HepG2 (cell line): ENCODE results near the gene STK24. TPM values are rescaled to one million over a fixed set of nuclear protein-coding genes. Genes with fewer than 3 reads are reported as not detected.

Experiments used
- ATAC-seq: fragments of 200-7000 bp; cut with Tn5 transposase; 3 replicates; pipeline ENCODE4 v1.9.1; 2020; ENCODE audit warnings: mild to moderate bottlenecking, moderate library complexity
- BruUV-seq: library from RNA; stranded (reverse); fragments of 400-500 nt; replicated peaks from 2 replicates; lab custom pipeline; 2021; lab: Mats Ljungman, UMichigan
- CTCF ChIA-PET: fragments of 300-600 bp; formaldehyde crosslinking; extraction: SDS; loops from one replicate; lab custom pipeline; 2021; ENCODE audit warnings: low total read pairs, inconsistent platforms, low intra/inter-chr PET ratio; lab: Yijun Ruan, JAX
- POLR2A ChIA-PET: fragments of 350-600 bp; sonication (Branson Sonifier 250); formaldehyde crosslinking; loops from one replicate; lab custom pipeline; 2020; ENCODE audit warnings: antibody characterized with exemption, inconsistent platforms; lab: Yijun Ruan, JAX
- DNase-seq: peaks from one replicate; pipeline ENCODE4 v3.0.0-alpha.2; 2015; ENCODE audit warnings: low spot score
- FAIRE-seq: peaks from 3 replicates; lab custom pipeline; 2011; peaks lifted over from hg19 to GRCh38; lab: Jason Lieb, UNC
- H2AFZ ChIP-seq: one replicate; pipeline ENCODE4 v1.6.1; 2011; ENCODE audit warnings: low read length, inconsistent platforms
- H3K27ac ChIP-seq: fragments of 300-600 bp; 3 replicates; pipeline ENCODE4 v1.8.0; 2011; ENCODE audit warnings: mixed run types, mild to moderate bottlenecking, mixed read lengths, low read length, inconsistent platforms; ENCODE audit not compliant: insufficient read depth; ENCODE audit errors: extremely low read length
- H3K27me3 ChIP-seq, 2 experiments: fragments of 200-600 bp in 1 of 2; 2 replicates in 1 of 2; 3 replicates in 1 of 2; pipeline versions ENCODE4 v1.6.0 to v1.8.0; 2011; ENCODE audit warnings: low read length in 2 of 2, mild to moderate bottlenecking in 2 of 2, moderate library complexity in 2 of 2, inconsistent platforms in 1 of 2; ENCODE audit not compliant: insufficient read depth in 2 of 2, control insufficient read depth in 1 of 2
- H3K36me3 ChIP-seq, 2 experiments: fragments of 200-600 bp in 1 of 2; replicated peaks in 1 of 2; 2 replicates in 1 of 2; 3 replicates in 1 of 2; pipeline versions ENCODE4 v1.5.1 to v1.8.0; 2011; ENCODE audit warnings: low read length in 2 of 2, inconsistent platforms in 1 of 2; ENCODE audit not compliant: insufficient read depth in 2 of 2, control insufficient read depth in 1 of 2
- H3K4me1 ChIP-seq: 2 replicates; pipeline ENCODE4 v1.5.1; 2012; ENCODE audit warnings: low read length, inconsistent platforms; ENCODE audit not compliant: insufficient read depth
- H3K4me2 ChIP-seq: 2 replicates; pipeline ENCODE4 v1.6.0; 2011; ENCODE audit warnings: low read depth, low read length, inconsistent platforms
- H3K4me3 ChIP-seq, 3 experiments: fragments of 200-600 bp in 1 of 3; sonication (generic), shearing (Covaris generic) in 1 of 3; replicated peaks in 1 of 3; 2 replicates each; pipeline ENCODE4 v1.5.1; 2011 to 2016; ENCODE audit warnings: low read length in 3 of 3, inconsistent platforms in 2 of 3, low read depth in 2 of 3, mild to moderate bottlenecking in 2 of 3, control low read depth in 1 of 3, mixed read lengths in 1 of 3; ENCODE audit not compliant: insufficient read depth in 1 of 3
- H3K79me2 ChIP-seq: one replicate; pipeline ENCODE4 v1.6.1; 2011; ENCODE audit warnings: low read length, inconsistent platforms; ENCODE audit not compliant: insufficient read depth
- H3K9ac ChIP-seq: 2 replicates; pipeline ENCODE4 v1.6.0; 2011; ENCODE audit warnings: mild to moderate bottlenecking, low read depth, low read length, inconsistent platforms; ENCODE audit not compliant: insufficient read depth
- H3K9me3 ChIP-seq: 2 replicates; pipeline ENCODE4 v1.5.1; 2012; ENCODE audit warnings: mild to moderate bottlenecking, low read length
- H4K20me1 ChIP-seq: 2 replicates; pipeline ENCODE4 v1.6.0; 2011; ENCODE audit warnings: inconsistent platforms, mild to moderate bottlenecking, low read length, moderate library complexity; ENCODE audit not compliant: insufficient read depth
- CAMTA2 ChIP-seq: sonication (generic); formaldehyde crosslinking; IDR thresholded peaks from 2 replicates; pipeline ENCODE4 v1.4.0; 2020; ENCODE audit warnings: mild to moderate bottlenecking, missing genetic modification reagents, borderline replicate concordance
- ELF4 ChIP-seq: sonication (generic); formaldehyde crosslinking; IDR thresholded peaks from 2 replicates; pipeline ENCODE4 v1.5.0; 2020; ENCODE audit warnings: missing genetic modification reagents, mild to moderate bottlenecking, moderate library complexity, borderline replicate concordance
- FOSL2 ChIP-seq: sonication (generic); formaldehyde crosslinking; IDR thresholded peaks from 2 replicates; pipeline ENCODE4 v1.4.0; 2020; ENCODE audit warnings: missing genetic modification reagents
- HMG20B ChIP-seq: conservative IDR thresholded peaks from 2 replicates; pipeline ENCODE4 v1.6.1; 2016; ENCODE audit warnings: missing genetic modification reagents, missing compliant biosample characterization
- HNRNPH1 ChIP-seq: fragments of 200-400 bp; formaldehyde crosslinking; optimal IDR thresholded peaks from 2 replicates; pipeline ENCODE3; 2017; ENCODE audit warnings: mild to moderate bottlenecking, low read depth, low read length
- RBM39 ChIP-seq: fragments of 200-400 bp; formaldehyde crosslinking; IDR thresholded peaks from one replicate; pipeline ENCODE4 v1.6.1; 2018; ENCODE audit warnings: antibody characterized with exemption, mild to moderate bottlenecking, low read depth, low read length; ENCODE audit not compliant: poor library complexity, severe bottlenecking
- ZFAT ChIP-seq: sonication (generic); formaldehyde crosslinking; conservative IDR thresholded peaks from 2 replicates; pipeline ENCODE4 v1.8.1; 2023; ENCODE audit warnings: missing genetic modification reagents, inconsistent platforms
- ZMYM3 ChIP-seq: sonication (generic); formaldehyde crosslinking; IDR thresholded peaks from 2 replicates; pipeline ENCODE4 v1.5.1; 2020; ENCODE audit warnings: mild to moderate bottlenecking, missing genetic modification reagents
- ZNF678 ChIP-seq: sonication (generic); formaldehyde crosslinking; IDR thresholded peaks from 2 replicates; pipeline ENCODE4 v1.4.0; 2020; ENCODE audit warnings: mild to moderate bottlenecking, missing genetic modification reagents
- ZNF782 ChIP-seq: sonication (generic); formaldehyde crosslinking; IDR thresholded peaks from 2 replicates; pipeline ENCODE4 v1.4.0; 2020; ENCODE audit warnings: missing genetic modification reagents, mild to moderate bottlenecking, borderline replicate concordance
- WGBS: methylation state at CpG from one replicate; pipeline ENCODE4 v1.1.6; 2017; ENCODE audit warnings: low lambda C conversion rate; 5-methylcytosine and 5-hydroxymethylcytosine counted together
- in situ Hi-C: cut with HindIII; loops from 2 replicates; pipeline ENCODE4 v1.10.0; 2017; ENCODE audit warnings: low pct_unique_long_range_greater_than_20kb; ENCODE audit not compliant: extremely low pct_ligation_motif_present
- intact Hi-C: fragments of 100-400 bp; cut with micrococcal nuclease; formaldehyde crosslinking; loops from one replicate; pipeline ENCODE4 v1.10.0; 2022; ENCODE audit not compliant: unreplicated experiment
- polyA plus RNA-seq, 8 experiments: library from polyadenylated mRNA; depleted of rRNA in 3 of 8; stranded (reverse) in 7 of 8; unstranded in 1 of 8; fragments of >200 nt; fragmentation: Illumina TruSeq in 4 of 8; extraction: Trizol in 4 of 8; gene quantifications; 2 replicates each; pipeline versions ENCODE4 v1.2.1 to v1.2.3, GENCODE V29; 2011 to 2016; ENCODE audit warnings: low read depth in 4 of 8, missing spikeins in 1 of 8, mixed read lengths in 1 of 8; ENCODE audit not compliant: insufficient read depth in 1 of 8
- total RNA-seq, 5 experiments: library from RNA; depleted of rRNA; stranded (reverse); fragments of >200 nt; fragmentation: Illumina TruSeq; extraction: Trizol; gene quantifications; 2 replicates each; pipeline ENCODE4 v1.2.3, GENCODE V29; 2016; ENCODE audit warnings: low read depth in 1 of 5
- TF ChIP-seq, protein P1 (sequence below): IDR thresholded peaks from 2 replicates; pipeline ENCODE4 v1.6.1; 2016; ENCODE audit warnings: missing compliant biosample characterization, missing genetic modification reagents, borderline replicate concordance
- TF ChIP-seq, protein P2 (sequence below): sonication (generic); formaldehyde crosslinking; IDR thresholded peaks from 2 replicates; pipeline ENCODE4 v1.5.1; 2020; ENCODE audit warnings: mild to moderate bottlenecking, missing genetic modification reagents, borderline replicate concordance
- TF ChIP-seq, protein P3 (sequence below): fragments of 450-650 bp; IDR thresholded peaks from 2 replicates; pipeline ENCODE4 v1.6.1; 2016
- TF ChIP-seq, protein P4 (sequence below): sonication (generic); formaldehyde crosslinking; IDR thresholded peaks from 2 replicates; pipeline ENCODE4 v1.5.1; 2020; ENCODE audit warnings: mild to moderate bottlenecking, missing genetic modification reagents, borderline replicate concordance

STK24 gene
- total and polyA plus RNA-seq, 2 of the 13 experiments (the other 11 are each of a cell fraction or from before 2014, with no cell fraction given) = 51.3 to 73.0 TPM

DNA sequence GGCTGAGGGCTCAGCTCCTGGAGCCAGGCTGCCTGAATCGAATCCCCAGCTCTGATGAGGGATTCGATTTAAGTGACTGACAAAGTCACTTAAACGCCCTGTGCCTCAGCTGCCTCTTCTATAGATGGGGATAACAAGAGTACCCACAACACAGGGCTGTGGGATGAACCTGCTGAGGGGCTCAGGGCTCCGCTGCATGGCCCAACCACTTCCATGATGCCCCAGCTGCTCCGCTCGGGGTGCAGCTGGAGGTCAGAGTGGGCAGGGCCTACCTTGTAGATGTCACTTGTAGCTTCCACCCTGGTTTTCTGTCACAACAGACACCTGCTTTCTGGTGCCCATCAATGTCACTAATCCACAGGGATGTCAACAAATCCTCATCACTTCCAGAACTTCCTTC, 39.2 kb downstream of the STK24 start:
- BruUV-seq = no TSS peak
- 57% methylated on average over 2 of the region's 6 CpGs for WGBS
- no peak for FAIRE-seq
- DNase-seq = no peak
- no peak overlapping the region for H3K9ac ChIP-seq
- in situ Hi-C loops (no loop called here), intact Hi-C loops (no loop called here)
- H3K4me1 ChIP-seq = peaks cover 78% of the 10 kb centered on the region
- H3K27ac ChIP-seq = no peak overlapping the region
- H3K4me3 ChIP-seq = no peak overlapping the region
- H3K36me3 ChIP-seq = peaks cover 8 to 21% of the 10 kb centered on the region in 2 experiments
- POLR2A ChIA-PET = no interaction called here
- ATAC-seq = no peak; the same call in 2 of the 3 replicates
- no peak for TF ChIP-seq CAMTA2 (CRISPR knock-in tag)
- no peak for TF ChIP-seq ZNF782 (CRISPR knock-in tag)
- TF ChIP-seq, protein P1, sequence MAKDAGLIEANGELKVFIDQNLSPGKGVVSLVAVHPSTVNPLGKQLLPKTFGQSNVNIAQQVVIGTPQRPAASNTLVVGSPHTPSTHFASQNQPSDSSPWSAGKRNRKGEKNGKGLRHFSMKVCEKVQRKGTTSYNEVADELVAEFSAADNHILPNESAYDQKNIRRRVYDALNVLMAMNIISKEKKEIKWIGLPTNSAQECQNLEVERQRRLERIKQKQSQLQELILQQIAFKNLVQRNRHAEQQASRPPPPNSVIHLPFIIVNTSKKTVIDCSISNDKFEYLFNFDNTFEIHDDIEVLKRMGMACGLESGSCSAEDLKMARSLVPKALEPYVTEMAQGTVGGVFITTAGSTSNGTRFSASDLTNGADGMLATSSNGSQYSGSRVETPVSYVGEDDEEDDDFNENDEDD (CRISPR knock-in tag) = no peak
- TF ChIP-seq, protein P2, sequence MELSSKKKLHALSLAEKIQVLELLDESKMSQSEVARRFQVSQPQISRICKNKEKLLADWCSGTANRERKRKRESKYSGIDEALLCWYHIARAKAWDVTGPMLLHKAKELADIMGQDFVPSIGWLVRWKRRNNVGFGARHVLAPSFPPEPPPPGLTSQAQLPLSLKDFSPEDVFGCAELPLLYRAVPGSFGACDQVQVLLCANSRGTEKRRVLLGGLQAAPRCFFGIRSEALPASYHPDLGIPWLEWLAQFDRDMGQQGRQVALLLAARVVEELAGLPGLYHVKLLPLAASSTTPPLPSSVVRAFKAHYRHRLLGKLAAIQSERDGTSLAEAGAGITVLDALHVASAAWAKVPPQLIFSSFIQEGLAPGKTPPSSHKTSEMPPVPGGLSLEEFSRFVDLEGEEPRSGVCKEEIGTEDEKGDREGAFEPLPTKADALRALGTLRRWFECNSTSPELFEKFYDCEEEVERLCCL (CRISPR knock-in tag) = no peak
- no peak for TF ChIP-seq FOSL2 (CRISPR knock-in tag)
- TF ChIP-seq, protein P3, sequence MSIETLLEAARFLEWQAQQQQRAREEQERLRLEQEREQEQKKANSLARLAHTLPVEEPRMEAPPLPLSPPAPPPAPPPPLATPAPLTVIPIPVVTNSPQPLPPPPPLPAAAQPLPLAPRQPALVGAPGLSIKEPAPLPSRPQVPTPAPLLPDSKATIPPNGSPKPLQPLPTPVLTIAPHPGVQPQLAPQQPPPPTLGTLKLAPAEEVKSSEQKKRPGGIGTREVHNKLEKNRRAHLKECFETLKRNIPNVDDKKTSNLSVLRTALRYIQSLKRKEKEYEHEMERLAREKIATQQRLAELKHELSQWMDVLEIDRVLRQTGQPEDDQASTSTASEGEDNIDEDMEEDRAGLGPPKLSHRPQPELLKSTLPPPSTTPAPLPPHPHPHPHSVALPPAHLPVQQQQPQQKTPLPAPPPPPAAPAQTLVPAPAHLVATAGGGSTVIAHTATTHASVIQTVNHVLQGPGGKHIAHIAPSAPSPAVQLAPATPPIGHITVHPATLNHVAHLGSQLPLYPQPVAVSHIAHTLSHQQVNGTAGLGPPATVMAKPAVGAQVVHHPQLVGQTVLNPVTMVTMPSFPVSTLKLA = no peak
- TF ChIP-seq ZMYM3 (CRISPR knock-in tag) = no peak
- TF ChIP-seq HMG20B (CRISPR knock-in tag) = no peak
- TF ChIP-seq ZFAT (CRISPR knock-in tag) = no peak
- no peak for TF ChIP-seq HNRNPH1
- TF ChIP-seq, protein P4, sequence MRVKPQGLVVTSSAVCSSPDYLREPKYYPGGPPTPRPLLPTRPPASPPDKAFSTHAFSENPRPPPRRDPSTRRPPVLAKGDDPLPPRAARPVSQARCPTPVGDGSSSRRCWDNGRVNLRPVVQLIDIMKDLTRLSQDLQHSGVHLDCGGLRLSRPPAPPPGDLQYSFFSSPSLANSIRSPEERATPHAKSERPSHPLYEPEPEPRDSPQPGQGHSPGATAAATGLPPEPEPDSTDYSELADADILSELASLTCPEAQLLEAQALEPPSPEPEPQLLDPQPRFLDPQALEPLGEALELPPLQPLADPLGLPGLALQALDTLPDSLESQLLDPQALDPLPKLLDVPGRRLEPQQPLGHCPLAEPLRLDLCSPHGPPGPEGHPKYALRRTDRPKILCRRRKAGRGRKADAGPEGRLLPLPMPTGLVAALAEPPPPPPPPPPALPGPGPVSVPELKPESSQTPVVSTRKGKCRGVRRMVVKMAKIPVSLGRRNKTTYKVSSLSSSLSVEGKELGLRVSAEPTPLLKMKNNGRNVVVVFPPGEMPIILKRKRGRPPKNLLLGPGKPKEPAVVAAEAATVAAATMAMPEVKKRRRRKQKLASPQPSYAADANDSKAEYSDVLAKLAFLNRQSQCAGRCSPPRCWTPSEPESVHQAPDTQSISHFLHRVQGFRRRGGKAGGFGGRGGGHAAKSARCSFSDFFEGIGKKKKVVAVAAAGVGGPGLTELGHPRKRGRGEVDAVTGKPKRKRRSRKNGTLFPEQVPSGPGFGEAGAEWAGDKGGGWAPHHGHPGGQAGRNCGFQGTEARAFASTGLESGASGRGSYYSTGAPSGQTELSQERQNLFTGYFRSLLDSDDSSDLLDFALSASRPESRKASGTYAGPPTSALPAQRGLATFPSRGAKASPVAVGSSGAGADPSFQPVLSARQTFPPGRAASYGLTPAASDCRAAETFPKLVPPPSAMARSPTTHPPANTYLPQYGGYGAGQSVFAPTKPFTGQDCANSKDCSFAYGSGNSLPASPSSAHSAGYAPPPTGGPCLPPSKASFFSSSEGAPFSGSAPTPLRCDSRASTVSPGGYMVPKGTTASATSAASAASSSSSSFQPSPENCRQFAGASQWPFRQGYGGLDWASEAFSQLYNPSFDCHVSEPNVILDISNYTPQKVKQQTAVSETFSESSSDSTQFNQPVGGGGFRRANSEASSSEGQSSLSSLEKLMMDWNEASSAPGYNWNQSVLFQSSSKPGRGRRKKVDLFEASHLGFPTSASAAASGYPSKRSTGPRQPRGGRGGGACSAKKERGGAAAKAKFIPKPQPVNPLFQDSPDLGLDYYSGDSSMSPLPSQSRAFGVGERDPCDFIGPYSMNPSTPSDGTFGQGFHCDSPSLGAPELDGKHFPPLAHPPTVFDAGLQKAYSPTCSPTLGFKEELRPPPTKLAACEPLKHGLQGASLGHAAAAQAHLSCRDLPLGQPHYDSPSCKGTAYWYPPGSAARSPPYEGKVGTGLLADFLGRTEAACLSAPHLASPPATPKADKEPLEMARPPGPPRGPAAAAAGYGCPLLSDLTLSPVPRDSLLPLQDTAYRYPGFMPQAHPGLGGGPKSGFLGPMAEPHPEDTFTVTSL (CRISPR knock-in tag) = no peak
- TF ChIP-seq ELF4 (CRISPR knock-in tag) = no peak
- TF ChIP-seq ZNF678 (CRISPR knock-in tag) = no peak
- no peak for TF ChIP-seq RBM39
- no peak overlapping the region for H2AFZ ChIP-seq
- CTCF ChIA-PET = no interaction called here
- no peaks in the 10 kb centered on the region for H3K9me3 ChIP-seq
- H4K20me1 ChIP-seq = peaks cover 78% of the 10 kb centered on the region
- H3K27me3 ChIP-seq = no peaks in the 10 kb centered on the region; a peak in 1 of 5 replicates
- H3K4me2 ChIP-seq = no peak overlapping the region
- peaks cover 99% of the 10 kb centered on the region for H3K79me2 ChIP-seq
